GM12872 (cell line): Measurements from ENCODE around the gene ECI2.

Experiments used
- CTCF ChIP-seq: IDR thresholded peaks from 3 replicates; pipeline ENCODE4 v1.5.1; 2011; ENCODE audit warnings: low read depth, mild to moderate bottlenecking, low read length, moderate library complexity; ENCODE audit not compliant: insufficient read depth

ECI2 gene

GRCh38 chr6:4134841-4135664 lies at the start of gene ECI2:
Gene ECI2, minus strand, starts transcription at chr6:4135575. Its CDS starts 15 bp downstream, at chr6:4135560.
- TF ChIP-seq CTCF, result no peak

GRCh38 chr6:4180652-4181255 lies 45.4 kb upstream of the ECI2 start:
- TF ChIP-seq CTCF, result no peak

GRCh38 chr6:4179960-4180651 lies 44.7 kb upstream of the ECI2 start:
- TF ChIP-seq CTCF, result no peak

- no peak for TF ChIP-seq CTCF
Measured at GRCh38 chr6:4178737-4179333, 43.5 kb upstream of the ECI2 start.

- no peak for TF ChIP-seq CTCF
Measured at GRCh38 chr6:4176907-4177306, 41.5 kb upstream of the ECI2 start.

GRCh38 chr6:4174042-4174441 lies 38.7 kb upstream of the ECI2 start:
- TF ChIP-seq CTCF, result no peak

GRCh38 chr6:4172368-4172767 lies 37.0 kb upstream of the ECI2 start:
- TF ChIP-seq CTCF, result no peak
